Colonic mucosa (tissue), 4 donors: ENCODE measurements around the gene C2CD4B. TPM values are rescaled to one million over a fixed set of nuclear protein-coding genes. Genes with fewer than 3 reads are reported as not detected.

Experiments used
- DNase-seq: peaks from one replicate; pipeline ENCODE4 v3.0.0-alpha.2; 2020
- H3K27ac ChIP-seq: fragments of 200-600 bp; one replicate; pipeline ENCODE4 v1.8.0; 2021
- H3K27me3 ChIP-seq: fragments of 200-600 bp; one replicate; pipeline ENCODE4 v1.8.0; 2021
- H3K36me3 ChIP-seq: fragments of 200-600 bp; one replicate; pipeline ENCODE4 v1.8.0; 2021
- H3K4me1 ChIP-seq: fragments of 200-600 bp; one replicate; pipeline ENCODE4 v1.8.0; 2021; ENCODE audit warnings: mild to moderate bottlenecking
- H3K4me3 ChIP-seq: fragments of 200-600 bp; one replicate; pipeline ENCODE4 v1.8.0; 2021
- H3K9ac ChIP-seq, 2 donors: one replicate each; pipeline ENCODE4 v1.7.0; 2013; ENCODE audit warnings: control low read depth in 2 of 2, low read depth in 2 of 2, low read length in 2 of 2
- H3K9me3 ChIP-seq: fragments of 200-600 bp; one replicate; pipeline ENCODE4 v1.8.0; 2021
- CTCF ChIP-seq: fragments of 200-600 bp; IDR thresholded peaks from one replicate; pipeline ENCODE4 v1.8.0; 2022; ENCODE audit warnings: antibody characterized with exemption, mild to moderate bottlenecking
- intact Hi-C: fragments of 100-400 bp; cut with DNase I; formaldehyde crosslinking; loops from one replicate; pipeline ENCODE4 v1.14.1; 2022
- total RNA-seq, 2 donors: library from RNA; stranded (reverse); fragmentation: NEBNext Ultra II Directional in 1 of 2; extraction: Animal tissue kit (Norgen Biotek cat#: 25700) in 1 of 2; gene quantifications; one replicate each; pipeline ENCODE4 v1.2.1, GENCODE V29; 2021
- donor health status: healthy.
- donor health status: DM: no; HTN: no; CAD: no.
- donor health status: DM: no; HTN: no; CAD: no.

Gene C2CD4B
- total RNA-seq, 2 donors from 2014 or later, result 2.6 to 5.4 TPM

- intact Hi-C loops, result no loop called here
- Histone ChIP-seq H3K9ac (no peak overlapping the region), H3K4me3 (no peak overlapping the region), H3K27me3 (no peaks in the 10 kb centered on the region), H3K27ac (no peak overlapping the region), H3K36me3 (no peaks in the 10 kb centered on the region), H3K9me3 (no peaks in the 10 kb centered on the region), H3K4me1 (no peaks in the 10 kb centered on the region)
- TF ChIP-seq CTCF, result no peak
- no peak for DNase-seq
These were observed 22.3 kb upstream of the C2CD4B start for GRCh38 chr15:62187425-62187824.

- no peaks in the 10 kb centered on the region for H3K36me3 ChIP-seq
- no peaks in the 10 kb centered on the region for H3K4me1 ChIP-seq
- H3K27me3 ChIP-seq, result no peaks in the 10 kb centered on the region
- no peak overlapping the region for H3K4me3 ChIP-seq
- TF ChIP-seq CTCF, result no peak
- intact Hi-C loops, result no loop called here
- no peaks in the 10 kb centered on the region for H3K9me3 ChIP-seq
- H3K27ac ChIP-seq, result no peak overlapping the region
- H3K9ac ChIP-seq, result no peak overlapping the region
- DNase-seq, result no peak
These were observed 21.5 kb upstream of the C2CD4B start for GRCh38 chr15:62186578-62186977.

GRCh38 chr15:62183130-62183529 is 18.0 kb upstream of the C2CD4B start:
- Histone ChIP-seq H3K27ac (no peak overlapping the region), H3K36me3 (no peaks in the 10 kb centered on the region), H3K9me3 (no peaks in the 10 kb centered on the region), H3K27me3 (no peaks in the 10 kb centered on the region), H3K4me1 (no peaks in the 10 kb centered on the region), H3K9ac (no peak overlapping the region), H3K4me3 (no peak overlapping the region)
- no peak for TF ChIP-seq CTCF
- no peak for DNase-seq
- intact Hi-C loops, result no loop called here

- no peak overlapping the region for H3K9ac ChIP-seq
- H3K27ac ChIP-seq, result no peak overlapping the region
- no peak overlapping the region for H3K4me3 ChIP-seq
- no peaks in the 10 kb centered on the region for H3K9me3 ChIP-seq
- H3K36me3 ChIP-seq, result no peaks in the 10 kb centered on the region
- intact Hi-C loops, result no loop called here
- no peaks in the 10 kb centered on the region for H3K27me3 ChIP-seq
- no peaks in the 10 kb centered on the region for H3K4me1 ChIP-seq
- TF ChIP-seq CTCF, result no peak
- no peak for DNase-seq
These were observed 8.1 kb upstream of the C2CD4B start for GRCh38 chr15:62173215-62173614.

- no peak for TF ChIP-seq CTCF
- no peak overlapping the region for H3K27ac ChIP-seq
- no peak for DNase-seq
These were observed 6.8 kb upstream of the C2CD4B start for GRCh38 chr15:62171882-62172281.

More at GRCh38 chr15:62171882-62172281, 6.8 kb upstream of the C2CD4B start:
- Histone ChIP-seq H3K9me3 (no peaks in the 10 kb centered on the region), H3K4me3 (no peak overlapping the region), H3K4me1 (no peaks in the 10 kb centered on the region), H3K9ac (no peak overlapping the region), H3K27me3 (no peaks in the 10 kb centered on the region), H3K36me3 (no peaks in the 10 kb centered on the region)
- intact Hi-C loops, result no loop called here
